ENCODE results near the gene SOX5. TPM values are rescaled to one million over a fixed set of nuclear protein-coding genes. Genes with fewer than 3 reads are reported as not detected.
A peak's percentile ranks its signal among the peaks of the same experiment; 100 is the strongest.

SOX5 gene
- total and polyA plus RNA-seq, 9 of the 15 experiments (the other 6 are each of a cell fraction or from before 2014, with no cell fraction given) = 8.3 to 16.5 (median 11.9) TPM

- no TSS peak for BruUV-seq (replicated peaks)
- intact Hi-C loops (cut with micrococcal nuclease) = no loop called here
- 6% methylated on average over 3 of the region's 3 CpGs for WGBS (ENCODE audit: insufficient coverage, low coverage, missing lambda C conversion rate)
- in situ Hi-C loops (cut with MboI) = no loop called here
- POLR2A ChIA-PET = no interaction called here
- DNase-seq (ENCODE audit: extremely low read depth in 1 of 4, low spot score in 3 of 4) (no peak), ATAC-seq (no peak), FAIRE-seq (no peak)
- no peaks in the 10 kb centered on the region; a peak in 1 of 5 replicates for H3K4me1 ChIP-seq (replicated peaks in 1 of 2; ENCODE audit: control insufficient read depth in 2 of 2, insufficient read depth in 2 of 2, low read length in 2 of 2)
- H3K36me3 ChIP-seq (ENCODE audit: control insufficient read depth, insufficient read depth, low read length) = no peaks in the 10 kb centered on the region
- CTCF ChIA-PET (ENCODE audit: low intra/inter-chr PET ratio) = no interaction called here
- no peak overlapping the region for H3K9ac ChIP-seq (ENCODE audit: insufficient read depth in 1 of 2, low read depth in 2 of 2, low read length in 2 of 2)
- H3K27ac ChIP-seq (ENCODE audit: extremely low read depth, low read depth, low read length) = no peak overlapping the region
- TF ChIP-seq ZNF274 (IDR thresholded peaks at IDR 0.05; ENCODE audit: borderline replicate concordance, low read depth, low read length) = no peak
- no peak for TF ChIP-seq FOXA3 (CRISPR knock-in tag; conservative IDR thresholded peaks at IDR 0.05 in 1 of 2, IDR thresholded peaks at IDR 0.05 in 1 of 2)
- no peak for TF ChIP-seq ZNF707 (CRISPR knock-in tag; conservative IDR thresholded peaks at IDR 0.05)
- TF ChIP-seq, protein P1, sequence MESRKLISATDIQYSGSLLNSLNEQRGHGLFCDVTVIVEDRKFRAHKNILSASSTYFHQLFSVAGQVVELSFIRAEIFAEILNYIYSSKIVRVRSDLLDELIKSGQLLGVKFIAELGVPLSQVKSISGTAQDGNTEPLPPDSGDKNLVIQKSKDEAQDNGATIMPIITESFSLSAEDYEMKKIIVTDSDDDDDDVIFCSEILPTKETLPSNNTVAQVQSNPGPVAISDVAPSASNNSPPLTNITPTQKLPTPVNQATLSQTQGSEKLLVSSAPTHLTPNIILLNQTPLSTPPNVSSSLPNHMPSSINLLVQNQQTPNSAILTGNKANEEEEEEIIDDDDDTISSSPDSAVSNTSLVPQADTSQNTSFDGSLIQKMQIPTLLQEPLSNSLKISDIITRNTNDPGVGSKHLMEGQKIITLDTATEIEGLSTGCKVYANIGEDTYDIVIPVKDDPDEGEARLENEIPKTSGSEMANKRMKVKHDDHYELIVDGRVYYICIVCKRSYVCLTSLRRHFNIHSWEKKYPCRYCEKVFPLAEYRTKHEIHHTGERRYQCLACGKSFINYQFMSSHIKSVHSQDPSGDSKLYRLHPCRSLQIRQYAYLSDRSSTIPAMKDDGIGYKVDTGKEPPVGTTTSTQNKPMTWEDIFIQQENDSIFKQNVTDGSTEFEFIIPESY (CRISPR knock-in tag; IDR thresholded peaks at IDR 0.05) = no peak
- no peaks in the 10 kb centered on the region for H3K9me3 ChIP-seq (replicated peaks; ENCODE audit: control insufficient read depth, insufficient read depth, low read depth, low read length)
- no peak overlapping the region for H3K4me3 ChIP-seq
- H4K20me1 ChIP-seq (replicated peaks; ENCODE audit: control insufficient read depth, insufficient read depth, low read length) = no peaks in the 10 kb centered on the region
- no peak overlapping the region for H3K4me2 ChIP-seq (ENCODE audit: insufficient read depth, low read length)
- no peaks in the 10 kb centered on the region for H3K27me3 ChIP-seq (ENCODE audit: control insufficient read depth in 2 of 2, insufficient read depth in 2 of 2, low read length in 2 of 2)
- peak overlapping the region; percentile 3; the same call in 1 of the 2 replicates for H2AFZ ChIP-seq (ENCODE audit: low read depth, low read length)
- no peaks in the 10 kb centered on the region for H3K79me2 ChIP-seq (ENCODE audit: control insufficient read depth, insufficient read depth, low read length)
- no peaks in the 10 kb centered on the region for H3K9me1 ChIP-seq (ENCODE audit: control insufficient read depth, insufficient read depth, low read length)
These were observed 95.8 kb downstream of the SOX5 start for GRCh38 chr12:23853640-23854039.
